Measurements from ENCODE around the gene PCDHB14.

Gene PCDHB14

DNA sequence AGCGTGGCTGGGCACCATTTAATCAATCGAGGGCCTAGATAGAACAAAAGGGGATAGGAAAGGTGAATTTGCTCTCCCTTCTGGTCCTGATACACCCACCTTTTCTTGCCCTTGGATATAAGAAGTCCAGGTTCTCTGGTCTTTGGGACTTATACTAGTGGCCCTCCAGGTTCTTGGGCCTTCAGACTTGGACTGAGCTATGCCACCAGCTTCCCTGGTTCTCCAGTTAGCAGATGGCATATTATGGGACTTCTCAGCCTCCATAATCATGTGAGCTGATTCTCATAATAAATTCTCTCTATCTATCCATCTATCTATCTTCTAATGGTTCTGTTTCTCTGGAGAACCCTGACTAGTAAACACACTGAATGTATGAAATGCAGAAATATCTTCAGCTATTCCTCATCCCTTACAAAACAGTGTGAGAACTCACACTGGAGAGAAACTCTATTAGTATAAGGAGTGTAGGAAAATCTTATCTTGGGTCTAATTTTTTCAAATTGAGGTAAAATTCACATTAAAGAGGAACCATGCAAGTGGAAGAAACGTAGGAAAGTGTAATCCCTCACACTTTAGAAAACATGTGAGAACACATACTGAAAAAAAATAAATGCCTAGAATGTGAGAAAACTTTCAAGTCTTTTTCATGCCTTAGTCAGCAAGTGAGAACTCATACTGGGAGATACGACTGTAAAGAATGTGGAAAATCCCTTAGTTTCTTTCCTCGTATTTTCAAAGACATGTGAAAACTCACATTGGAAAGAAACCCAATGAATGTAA is 37.5 kb downstream of the PCDHB14 start:
- TF ChIP-seq CTCF (IDR thresholded peaks at IDR 0.05; ENCODE audit: insufficient read depth, low read depth, low read length, missing control alignments), result no peak
- no peak overlapping the region for H3K4me3 ChIP-seq (ENCODE audit: low read depth, low read length)
- no peak for DNase-seq (ENCODE audit: low read depth)

GRCh38 chr5:141261238-141261546 is 38.0 kb downstream of the PCDHB14 start:
- no peak for TF ChIP-seq CTCF (IDR thresholded peaks at IDR 0.05; ENCODE audit: insufficient read depth, low read depth, low read length, missing control alignments)
- no peak overlapping the region for H3K4me3 ChIP-seq (ENCODE audit: low read depth, low read length)
- DNase-seq (ENCODE audit: low read depth), result no peak

DNA sequence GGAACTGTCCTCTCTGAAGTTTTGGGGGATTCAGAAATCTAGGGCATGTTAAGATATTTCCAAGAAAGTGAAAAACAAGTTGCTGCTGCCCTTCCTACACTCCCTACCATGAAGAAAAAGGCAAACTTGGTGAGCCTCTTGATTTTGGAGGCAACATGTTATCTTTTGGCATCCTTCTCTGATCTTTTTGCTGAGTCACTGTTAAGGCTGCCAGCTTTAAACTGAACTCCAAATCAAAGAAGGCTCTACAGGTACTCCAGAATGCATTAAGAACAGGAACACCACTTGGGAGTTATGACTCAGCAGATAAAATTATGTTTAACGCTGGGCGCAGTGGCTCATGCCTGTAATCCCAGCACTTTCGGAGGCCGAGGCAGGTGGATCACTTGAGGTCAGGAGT is 46.1 kb downstream of the PCDHB14 start:
- H3K4me3 ChIP-seq (ENCODE audit: low read depth, low read length), result no peak overlapping the region
- TF ChIP-seq CTCF (IDR thresholded peaks at IDR 0.05; ENCODE audit: insufficient read depth, low read depth, low read length, missing control alignments), result no peak
- no peak for DNase-seq (ENCODE audit: low read depth)

DNA sequence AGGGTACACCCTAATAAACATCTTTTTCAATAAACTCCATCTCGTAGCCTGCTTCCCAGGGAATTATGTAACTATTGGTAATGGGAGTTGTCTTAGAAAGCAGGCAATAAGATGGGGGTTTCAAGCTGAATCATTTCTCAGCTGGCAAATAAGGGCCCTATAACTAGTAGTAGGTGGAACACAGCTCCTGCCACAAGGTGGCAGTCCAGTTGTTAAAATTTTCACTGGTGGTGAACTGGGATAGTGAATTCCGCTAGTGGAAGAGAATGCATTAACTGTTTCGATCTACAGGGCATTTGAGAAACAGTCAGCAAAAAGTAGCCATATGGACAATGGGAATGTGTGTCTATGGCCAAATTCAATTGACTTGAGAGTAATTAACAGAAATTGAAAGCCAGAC is 49.8 kb downstream of the PCDHB14 start:
- TF ChIP-seq CTCF (IDR thresholded peaks at IDR 0.05; ENCODE audit: insufficient read depth, low read depth, low read length, missing control alignments), result no peak
- H3K4me3 ChIP-seq (ENCODE audit: low read depth, low read length), result no peak overlapping the region
- no peak for DNase-seq (ENCODE audit: low read depth)

Data from GM12865 (cell line).